Vagina (tissue), 2 donors: ENCODE data around the gene RNASE13. TPM values are rescaled to one million over a fixed set of nuclear protein-coding genes. Genes with fewer than 3 reads are reported as not detected.

Experiments used
- DNase-seq, 2 donors: peaks; one replicate each; pipeline ENCODE4 v3.0.0-alpha.2; 2017; ENCODE audit errors: extremely low spot score in 2 of 2
- H3K27ac ChIP-seq: fragments of 200-600 bp; sonication (generic); one replicate; pipeline ENCODE4 v1.5.1; 2019
- H3K27me3 ChIP-seq: fragments of 200-600 bp; sonication (generic); one replicate; pipeline ENCODE4 v1.5.1; 2019
- H3K36me3 ChIP-seq, 2 donors: fragments of 200-600 bp; sonication (generic); one replicate each; pipeline ENCODE4 v1.5.1; 2017 to 2019
- H3K4me1 ChIP-seq: fragments of 200-600 bp; sonication (generic); one replicate; pipeline ENCODE4 v1.5.1; 2019
- H3K4me3 ChIP-seq, 2 donors: fragments of 200-600 bp; sonication (generic); 1 replicate in 1 of 2; 2 replicates in 1 of 2; pipeline ENCODE4 v1.5.1; 2016 to 2019
- H3K9me3 ChIP-seq: fragments of 200-600 bp; sonication (generic); one replicate; pipeline ENCODE4 v1.5.1; 2019
- CTCF ChIP-seq, 3 experiments: fragments of 450-650 bp in 2 of 3; fragments of 200-600 bp in 1 of 3; sonication (generic) in 1 of 3; IDR thresholded peaks; one replicate each; pipeline ENCODE4 v1.5.1; 2017 to 2019; ENCODE audit warnings: antibody characterized with exemption in 3 of 3, mild to moderate bottlenecking in 2 of 3, moderate library complexity in 2 of 3
- POLR2A ChIP-seq, 2 donors: fragments of 450-650 bp; IDR thresholded peaks; one replicate each; pipeline ENCODE4 v1.6.1; 2017; ENCODE audit warnings: antibody characterized with exemption in 2 of 2, mild to moderate bottlenecking in 2 of 2, moderate library complexity in 2 of 2
- POLR2AphosphoS5 ChIP-seq, 2 donors: sonication (generic); formaldehyde crosslinking; IDR thresholded peaks; one replicate each; pipeline ENCODE4 v1.9.0; 2017; ENCODE audit warnings: antibody characterized with exemption in 2 of 2, mild to moderate bottlenecking in 2 of 2, low read depth in 1 of 2; ENCODE audit not compliant: insufficient read depth in 1 of 2
- intact Hi-C: fragments of 100-400 bp; cut with DNase I; formaldehyde crosslinking; loops from one replicate; pipeline ENCODE4 v1.15.1; 2023
- total RNA-seq: library from RNA; depleted of rRNA; stranded (reverse); fragments of >200 nt; gene quantifications from one replicate; pipeline ENCODE4 v1.2.3, GENCODE V29; 2016

Gene RNASE13
- total RNA-seq, 1 donor from 2014 or later, result not detected

GRCh38 chr14:21018286-21018685, 16.3 kb downstream of the RNASE13 start:
- Histone ChIP-seq H3K4me3 (no peak overlapping the region), H3K36me3 (peaks cover 0 to 46% of the 10 kb centered on the region in 2 donors), H3K4me1 (peaks cover 36% of the 10 kb centered on the region), H3K27ac (no peak overlapping the region), H3K27me3 (no peaks in the 10 kb centered on the region), H3K9me3 (no peaks in the 10 kb centered on the region)
- TF ChIP-seq POLR2AphosphoS5 (IDR thresholded peaks at IDR 0.05; ENCODE audit: insufficient read depth in 1 of 2, low read depth in 1 of 2) (no peak), CTCF (IDR thresholded peaks at IDR 0.05) (no peak), POLR2A (IDR thresholded peaks at IDR 0.05) (no peak)
- no peak for DNase-seq
- intact Hi-C loops, result loop anchor here (5.0 kb wide), 1 partner anchor 74 kb away; no protein-coding TSS in a partner anchor

GRCh38 chr14:21017528-21018245, 16.9 kb downstream of the RNASE13 start:
- Histone ChIP-seq H3K4me3 (no peak overlapping the region), H3K27me3 (no peaks in the 10 kb centered on the region), H3K4me1 (peaks cover 30% of the 10 kb centered on the region), H3K36me3 (peaks cover 0 to 42% of the 10 kb centered on the region in 2 donors), H3K9me3 (no peaks in the 10 kb centered on the region), H3K27ac (no peak overlapping the region)
- TF ChIP-seq POLR2AphosphoS5 (IDR thresholded peaks at IDR 0.05; ENCODE audit: insufficient read depth in 1 of 2, low read depth in 1 of 2) (peak in 1 of 2 donors; percentile 5), CTCF (IDR thresholded peaks at IDR 0.05) (no peak)
- intact Hi-C loops, result loop anchor here (5.0 kb wide), 1 partner anchor 75 kb away; no protein-coding TSS in a partner anchor
- no peak for DNase-seq

- Histone ChIP-seq H3K27me3 (no peaks in the 10 kb centered on the region), H3K4me1 (peaks cover 21% of the 10 kb centered on the region), H3K36me3 (peaks cover 0 to 40% of the 10 kb centered on the region in 2 donors), H3K27ac (no peak overlapping the region), H3K4me3 (no peak overlapping the region), H3K9me3 (no peaks in the 10 kb centered on the region)
- no peak for TF ChIP-seq POLR2A (IDR thresholded peaks at IDR 0.05)
- no peak for TF ChIP-seq POLR2AphosphoS5 (IDR thresholded peaks at IDR 0.05; ENCODE audit: insufficient read depth in 1 of 2, low read depth in 1 of 2)
- no peak for TF ChIP-seq CTCF (IDR thresholded peaks at IDR 0.05)
- no peak for DNase-seq
- intact Hi-C loops, result loop anchor here (5.0 kb wide), 1 partner anchor 76 kb away; no protein-coding TSS in a partner anchor
These were observed 18.0 kb downstream of the RNASE13 start for GRCh38 chr14:21016413-21017190.

GRCh38 chr14:21015312-21015711, 19.3 kb downstream of the RNASE13 start:
- Histone ChIP-seq H3K9me3 (no peaks in the 10 kb centered on the region), H3K4me3 (no peak overlapping the region), H3K4me1 (peaks cover 8% of the 10 kb centered on the region), H3K27ac (peak overlapping the region; percentile 56), H3K27me3 (no peaks in the 10 kb centered on the region), H3K36me3 (peaks cover 0 to 32% of the 10 kb centered on the region in 2 donors)
- TF ChIP-seq CTCF (IDR thresholded peaks at IDR 0.05) (no peak), POLR2AphosphoS5 (IDR thresholded peaks at IDR 0.05; ENCODE audit: insufficient read depth in 1 of 2, low read depth in 1 of 2) (no peak), POLR2A (IDR thresholded peaks at IDR 0.05) (no peak)
- no peak for DNase-seq
- intact Hi-C loops, result loop anchor here (2.0 to 5.0 kb wide), 2 partner anchors 25 to 77 kb away; no protein-coding TSS in a partner anchor
